K562 (cell line): ENCODE data around the gene OPA1. TPM values are rescaled to one million over a fixed set of nuclear protein-coding genes. Genes with fewer than 3 reads are reported as not detected.

Source experiments
- ARID1B ChIP-seq: fragments of 450-650 bp; IDR thresholded peaks from 2 replicates; pipeline ENCODE4 v1.6.1; 2016; ENCODE audit warnings: antibody characterized with exemption, mild to moderate bottlenecking, inconsistent platforms
- BRD9 ChIP-seq: fragments of 450-650 bp; IDR thresholded peaks from 2 replicates; pipeline ENCODE4 v1.6.1; 2018; ENCODE audit warnings: low read depth; ENCODE audit not compliant: partially characterized antibody
- CBFA2T2 ChIP-seq: fragments of 450-650 bp; conservative IDR thresholded peaks from 2 replicates; pipeline ENCODE4 v1.6.1; 2017; ENCODE audit warnings: mild to moderate bottlenecking
- CBFA2T3 ChIP-seq: fragments of 450-650 bp; IDR thresholded peaks from 2 replicates; pipeline ENCODE4 v1.6.1; 2017
- CEBPB ChIP-seq: fragments of 450-650 bp; IDR thresholded peaks from 2 replicates; pipeline ENCODE4 v1.6.1; 2016; ENCODE audit warnings: missing genetic modification characterization, missing compliant biosample characterization
- CEBPG ChIP-seq, 3 experiments: fragments of 200-800 bp in 1 of 3; sonication (Bioruptor generic) in 1 of 3; sonication (generic) in 1 of 3; formaldehyde crosslinking in 1 of 3; IDR thresholded peaks in 2 of 3; conservative IDR thresholded peaks in 1 of 3; 2 replicates each; pipeline versions ENCODE4 v1.6.1 to v1.8.0; 2016 to 2022; ENCODE audit warnings: missing compliant biosample characterization in 2 of 3, missing genetic modification characterization in 2 of 3, mild to moderate bottlenecking in 1 of 3, missing genetic modification reagents in 1 of 3
- EP300 ChIP-seq: IDR thresholded peaks from 2 replicates; pipeline ENCODE4 v1.6.1; 2012; ENCODE audit warnings: low read length, improper control_type of control experiment
- HDGF ChIP-seq: fragments of 450-650 bp; IDR thresholded peaks from 2 replicates; pipeline ENCODE4 v1.6.1; 2016
- HINFP ChIP-seq: fragments of 450-650 bp; conservative IDR thresholded peaks from 2 replicates; pipeline ENCODE4 v1.6.1; 2016; ENCODE audit warnings: missing genetic modification characterization, low read depth, mild to moderate bottlenecking, control low read depth, missing compliant biosample characterization
- JUND ChIP-seq, 2 experiments: IDR thresholded peaks; 2 replicates in 1 of 2; 3 replicates in 1 of 2; pipeline ENCODE4 v1.6.1; 2011; ENCODE audit warnings: borderline replicate concordance in 2 of 2, low read depth in 2 of 2, low read length in 2 of 2, improper control_type of control experiment in 1 of 2, missing biosample characterization in 1 of 2, missing genetic modification characterization in 1 of 2, missing genetic modification reagents in 1 of 2
- KAT7 ChIP-seq: sonication (generic); formaldehyde crosslinking; IDR thresholded peaks from 2 replicates; pipeline ENCODE4 v1.8.0; 2022; ENCODE audit warnings: missing genetic modification reagents, mild to moderate bottlenecking, borderline replicate concordance
- MAZ ChIP-seq, 2 experiments: fragments of 450-650 bp in 1 of 2; sonication (generic) in 1 of 2; formaldehyde crosslinking; IDR thresholded peaks in 1 of 2; conservative IDR thresholded peaks in 1 of 2; 2 replicates each; pipeline versions ENCODE4 v1.4.0 to v1.5.0; 2020; ENCODE audit warnings: mild to moderate bottlenecking in 1 of 2, missing genetic modification reagents in 1 of 2
- NFATC3 ChIP-seq: fragments of 450-650 bp; IDR thresholded peaks from 2 replicates; pipeline ENCODE4 v1.6.1; 2017; ENCODE audit warnings: mild to moderate bottlenecking
- SIN3B ChIP-seq: fragments of 450-650 bp; IDR thresholded peaks from 2 replicates; pipeline ENCODE4 v1.6.1; 2017; ENCODE audit warnings: low read depth, mild to moderate bottlenecking, moderate library complexity
- SMAD1 ChIP-seq: fragments of 150-350 bp; IDR thresholded peaks from 2 replicates; pipeline ENCODE4 v1.6.1; 2014; ENCODE audit warnings: low read length, low read depth; ENCODE audit not compliant: partially characterized antibody
- SMAD4 ChIP-seq: fragments of 250-450 bp; sonication (Bioruptor Pico); conservative IDR thresholded peaks from 2 replicates; pipeline ENCODE4 v1.8.0; 2021; ENCODE audit warnings: inconsistent platforms, mild to moderate bottlenecking, moderate library complexity
- SMARCA4 ChIP-seq: fragments of 450-650 bp; IDR thresholded peaks from 2 replicates; pipeline ENCODE4 v1.6.1; 2016
- TAL1 ChIP-seq: fragments of 450-650 bp; IDR thresholded peaks from 2 replicates; pipeline ENCODE4 v1.6.1; 2016; ENCODE audit warnings: mild to moderate bottlenecking
- TEAD4 ChIP-seq, 2 experiments: sonication (generic) in 1 of 2; formaldehyde crosslinking in 1 of 2; IDR thresholded peaks; 2 replicates each; pipeline versions ENCODE4 v1.6.1 to v1.8.0; 2012 to 2022; ENCODE audit warnings: borderline replicate concordance in 1 of 2, inconsistent platforms in 1 of 2, low read length in 1 of 2, mild to moderate bottlenecking in 1 of 2, missing genetic modification reagents in 1 of 2
- ZKSCAN3 ChIP-seq: fragments of 250-450 bp; sonication (Bioruptor Pico); IDR thresholded peaks from 2 replicates; pipeline ENCODE4 v1.4.0; 2020
- ZKSCAN8 ChIP-seq: fragments of 200-800 bp; sonication (Bioruptor generic); IDR thresholded peaks from 2 replicates; pipeline ENCODE4 v1.6.1; 2016; ENCODE audit warnings: missing genetic modification characterization, missing compliant biosample characterization
- ZNF449 ChIP-seq: fragments of 250-450 bp; sonication (Bioruptor Pico); IDR thresholded peaks from 2 replicates; pipeline ENCODE4 v1.8.0; 2022; ENCODE audit warnings: moderate library complexity, mild to moderate bottlenecking, inconsistent platforms
- ZSCAN29 ChIP-seq: fragments of 450-650 bp; IDR thresholded peaks from 2 replicates; pipeline ENCODE4 v1.6.1; 2017
- polyA plus RNA-seq, 8 experiments: library from polyadenylated mRNA; depleted of rRNA in 4 of 8; stranded (reverse) in 5 of 8; unstranded in 3 of 8; fragments of >200 nt; fragmentation: Nextera tagmentation in 2 of 8; fragmentation: Illumina TruSeq in 1 of 8; extraction: Ambion mirVana in 2 of 8; extraction: Trizol in 1 of 8; gene quantifications; 2 replicates each; pipeline versions ENCODE4 v1.2.1 to v1.2.3, GENCODE V29; 2011 to 2014; ENCODE audit warnings: inconsistent platforms in 1 of 8, missing spikeins in 1 of 8
- total RNA-seq, 7 experiments: library from RNA; depleted of rRNA in 6 of 7; stranded (reverse); fragments of >200 nt in 6 of 7; fragmentation: Illumina TruSeq in 2 of 7; extraction: Trizol in 2 of 7; gene quantifications; 2 replicates each; pipeline versions ENCODE4 v1.2.1 to v1.2.3, GENCODE V29; 2011 to 2021; ENCODE audit warnings: low replicate concordance in 1 of 7

OPA1 gene
- total and polyA plus RNA-seq, 9 of the 15 experiments (the other 6 are each of a cell fraction or from before 2014, with no cell fraction given): 19.7 to 127 (median 94.7) TPM

GRCh38 chr3:193656445-193656844 is 63.4 kb downstream of the OPA1 start (continued):
- TF ChIP-seq ZNF449 (CRISPR knock-in tag) (0 out of 2 replicates have a peak, but pooled peaks have one; percentile 38), ZKSCAN3 (CRISPR knock-in tag) (no peak), ZKSCAN8 (CRISPR knock-in tag) (0 out of 2 replicates have a peak, but pooled peaks have one; percentile 31), HDGF (0 out of 2 replicates have a peak, but pooled peaks have one; percentile 36), KAT7 (CRISPR knock-in tag) (no peak), EP300 (peak; percentile 60; the same call in 1 of the 2 replicates), CEBPB (tag) (0 out of 2 replicates have a peak, but pooled peaks have one; percentile 19), CEBPG (CRISPR knock-in tag; IDR thresholded peaks at IDR 0.05) (no peak), CEBPG (tag; conservative IDR thresholded peaks at IDR 0.05 in 1 of 2, IDR thresholded peaks at IDR 0.05 in 1 of 2) (peak in 1 of 2 experiments; percentile 30; a peak in 1 of 4 replicates), JUND (IDR thresholded peaks at IDR 0.05; ENCODE audit: borderline replicate concordance, low read depth, low read length) (no peak), JUND (tag; IDR thresholded peaks at IDR 0.05; ENCODE audit: borderline replicate concordance, low read depth, low read length) (peak; percentile 44; the same call in 2 of the 3 replicates), ARID1B (peak; percentile 80), SMARCA4 (peak; percentile 45; the same call in 1 of the 2 replicates), BRD9 (no peak), HINFP (0 out of 2 replicates have a peak, but pooled peaks have one; percentile 2), ZSCAN29 (0 out of 2 replicates have a peak, but pooled peaks have one; percentile 24), CBFA2T3 (peak; percentile 66), SIN3B (0 out of 2 replicates have a peak, but pooled peaks have one; percentile 19), TAL1 (peak; percentile 67), CBFA2T2 (0 out of 2 replicates have a peak, but pooled peaks have one; percentile 26), SMAD4 (CRISPR knock-in tag) (no peak), SMAD1 (no peak), MAZ (CRISPR knock-in tag; conservative IDR thresholded peaks at IDR 0.05 in 1 of 2, IDR thresholded peaks at IDR 0.05 in 1 of 2) (no peak), NFATC3 (peak; percentile 69; the same call in 1 of the 2 replicates), TEAD4 (IDR thresholded peaks at IDR 0.05; ENCODE audit: low read length) (peak; percentile 55; the same call in 1 of the 2 replicates), TEAD4 (CRISPR knock-in tag; IDR thresholded peaks at IDR 0.05; ENCODE audit: borderline replicate concordance) (no peak)
